Amniotic stem cell (primary cell): ENCODE measurements around the gene PLA2G2E.
A peak's percentile ranks its signal among the peaks of the same experiment; 100 is the strongest.
"Not testable (repeated sequence)": the region's sequence is repeated elsewhere in the genome, so short reads cannot be mapped to it uniquely, and the experiment has no call there.

Source experiments
- DNase-seq: peaks from one replicate; lab custom pipeline; 2025; lab: John Stamatoyannopoulos, UW

The PLA2G2E gene

GRCh38 chr1:19927130-19927421, 3.7 kb upstream of the PLA2G2E start:
- not testable (repeated sequence) for DNase-seq

GRCh38 chr1:19926296-19927129, 3.1 kb upstream of the PLA2G2E start:
- DNase-seq = no peak

GRCh38 chr1:19925342-19926070, 2.1 kb upstream of the PLA2G2E start:
- no peak for DNase-seq

GRCh38 chr1:19923953-19924346, 533 bp upstream of the PLA2G2E start:
- no peak for DNase-seq

DNA sequence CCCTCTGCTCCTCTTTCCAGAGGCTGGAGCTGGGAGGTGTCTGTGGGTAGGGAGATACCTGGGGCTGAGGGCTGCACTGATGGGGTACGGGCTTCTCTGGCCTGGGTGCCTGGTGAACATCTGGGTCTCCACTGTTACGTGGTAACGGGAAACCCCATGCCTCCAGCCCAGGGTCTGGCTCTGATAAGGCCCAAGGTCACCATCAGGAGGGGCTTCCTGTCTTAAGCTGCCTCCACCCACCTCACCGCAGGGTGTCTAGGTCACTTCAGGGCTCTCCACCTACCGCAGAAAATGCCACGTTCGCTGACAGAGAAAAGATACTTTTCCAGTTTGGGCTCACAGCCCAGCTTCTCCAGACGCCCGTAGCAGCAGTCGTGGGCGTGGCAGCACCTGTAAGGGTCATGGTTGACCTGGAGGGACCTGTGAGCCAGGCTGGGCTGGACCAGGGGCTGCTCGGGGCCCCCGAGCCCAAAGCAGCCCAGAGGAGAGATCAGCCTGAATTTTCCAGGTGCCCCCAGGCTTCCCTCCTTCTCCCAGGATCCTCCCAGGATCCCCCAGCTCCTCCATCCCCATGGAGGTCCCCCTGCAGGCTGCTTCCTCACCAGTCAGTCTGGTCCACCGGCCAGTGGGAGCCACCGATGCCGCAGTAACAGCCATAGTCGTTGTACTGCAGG, 1.3 kb downstream of the PLA2G2E start:
- no peak for DNase-seq

- no peak for DNase-seq
Measured at GRCh38 chr1:19921310-19921709, 2.1 kb downstream of the PLA2G2E start.

GRCh38 chr1:19920132-19920710, 3.2 kb downstream of the PLA2G2E start:
- no peak for DNase-seq

GRCh38 chr1:19918057-19918456, 5.4 kb downstream of the PLA2G2E start:
- peak; percentile 63 for DNase-seq

DNA sequence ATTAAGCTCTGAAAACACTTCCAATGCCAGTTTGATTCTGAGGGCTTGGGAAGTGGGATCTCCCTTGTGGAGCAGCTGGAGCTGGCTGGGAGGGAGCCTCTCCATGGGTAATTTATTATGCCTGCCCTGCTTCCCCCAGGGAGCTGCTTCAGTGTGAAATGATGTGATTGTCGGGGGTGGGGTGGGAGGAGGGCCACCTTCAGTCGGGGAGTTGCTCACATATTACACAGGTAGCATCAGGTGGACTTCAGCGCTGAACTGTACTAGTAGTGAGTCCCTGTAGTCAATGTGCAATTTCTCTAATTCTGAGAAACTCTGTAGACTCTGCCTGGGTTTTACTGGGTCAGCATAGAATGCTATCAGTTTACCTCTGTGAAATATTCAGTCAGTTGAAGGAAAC, 12.8 kb downstream of the PLA2G2E start:
- no peak for DNase-seq

GRCh38 chr1:19909971-19910370, 13.4 kb downstream of the PLA2G2E start:
- no peak for DNase-seq

DNA sequence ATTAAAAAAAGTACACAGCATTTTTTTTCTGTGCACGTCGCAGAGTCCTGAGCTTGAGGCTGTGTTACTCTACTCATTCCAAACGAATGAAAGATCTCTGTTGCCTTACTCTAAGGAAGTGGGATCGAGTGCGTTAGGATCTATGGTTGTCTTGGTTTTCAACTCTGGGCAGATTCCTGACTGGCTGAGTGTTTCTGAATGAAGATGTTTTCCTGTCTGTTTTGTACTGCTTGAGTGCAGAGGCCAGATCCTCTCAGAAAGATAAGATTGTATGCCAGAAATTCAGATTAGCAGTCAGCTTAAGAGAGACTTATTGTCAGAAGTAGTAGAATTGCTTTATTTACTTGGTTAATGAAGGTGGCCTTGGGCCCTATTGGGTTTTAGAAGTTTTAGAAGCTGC, 14.0 kb downstream of the PLA2G2E start:
- DNase-seq = no peak

DNA sequence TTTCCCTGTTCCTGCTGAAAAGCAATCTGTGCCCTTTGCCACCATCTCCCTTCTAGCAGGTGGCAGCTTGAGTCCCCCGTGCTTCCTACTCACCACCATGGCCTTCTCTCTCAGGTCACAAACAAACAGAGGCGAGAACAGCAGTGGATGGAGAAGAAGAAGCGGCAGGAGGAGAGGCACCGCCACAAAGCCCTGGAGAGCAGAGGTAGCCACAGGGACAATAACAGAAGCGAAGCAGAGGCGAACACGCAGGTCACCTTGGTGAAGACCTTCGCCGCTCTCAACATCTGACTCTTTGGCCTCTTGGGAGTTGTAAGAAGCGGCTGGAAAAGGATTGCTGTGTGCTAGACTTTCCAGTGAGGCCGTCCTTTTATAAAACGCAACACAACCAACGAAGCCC, 16.0 kb downstream of the PLA2G2E start:
- no peak for DNase-seq

DNA sequence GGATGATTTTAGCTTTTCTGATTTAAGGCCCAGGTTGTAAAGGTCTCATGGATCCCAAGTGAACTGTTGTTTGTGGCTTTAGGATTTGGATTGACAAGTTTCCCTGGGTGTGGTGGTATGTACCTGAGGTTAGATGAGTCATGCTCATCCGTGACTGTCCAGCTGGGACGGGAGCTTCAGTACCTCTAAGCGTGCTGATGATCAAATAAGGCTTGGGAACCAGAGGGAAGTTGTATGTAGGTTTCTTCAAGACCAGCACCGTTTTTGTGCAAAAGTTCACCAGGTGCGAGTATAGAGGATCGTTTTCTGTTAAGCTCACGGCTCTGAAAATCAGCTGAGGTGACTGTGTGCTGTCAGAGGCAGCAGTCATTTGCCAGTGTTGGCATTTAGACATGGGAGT, 19.8 kb downstream of the PLA2G2E start:
- DNase-seq = no peak

- no peak for DNase-seq
Measured at GRCh38 chr1:19901653-19902052, 21.8 kb downstream of the PLA2G2E start.

DNA sequence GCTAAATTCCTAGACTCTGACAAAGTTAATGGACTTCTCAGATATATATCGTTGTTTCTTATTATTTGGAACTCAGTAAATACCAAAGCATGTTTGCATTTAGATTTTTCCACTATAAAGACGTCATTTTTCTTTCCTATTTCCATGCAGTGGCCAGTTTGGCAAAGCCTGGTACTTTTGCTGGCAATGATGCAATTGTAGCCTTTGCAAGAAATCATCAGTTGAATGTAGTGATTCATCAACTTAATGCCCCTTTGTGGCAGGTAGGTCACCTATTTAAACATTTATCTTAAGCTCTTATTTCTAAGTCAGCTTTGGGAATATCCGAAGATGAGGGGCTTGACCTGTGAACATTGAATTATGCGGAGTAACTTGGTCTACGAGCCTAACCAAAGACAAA, 29.2 kb downstream of the PLA2G2E start:
- DNase-seq = no peak

DNA sequence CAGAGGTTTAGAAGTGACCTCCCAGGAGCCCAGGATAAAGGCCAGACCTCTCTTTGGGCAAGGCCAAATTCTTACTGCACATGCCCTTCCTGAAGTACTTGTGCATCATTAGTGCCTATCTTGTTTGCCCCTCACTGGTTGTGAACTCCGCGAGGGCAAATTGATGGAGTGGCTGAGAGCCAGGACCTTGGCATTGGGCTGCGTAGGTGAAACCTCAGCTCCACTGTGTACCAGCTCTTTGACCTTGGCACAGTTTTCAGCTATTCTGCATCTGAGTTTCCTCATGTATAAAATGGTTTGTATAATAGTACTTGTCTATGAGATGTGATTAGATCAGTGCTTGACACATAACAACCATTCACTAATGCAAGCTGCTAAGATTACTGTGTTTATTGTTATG, 29.7 kb downstream of the PLA2G2E start:
- no peak for DNase-seq

- no peak for DNase-seq
Measured at GRCh38 chr1:19892628-19893168, 30.7 kb downstream of the PLA2G2E start.

- no peak for DNase-seq
Measured at GRCh38 chr1:19892129-19892528, 31.3 kb downstream of the PLA2G2E start.

DNA sequence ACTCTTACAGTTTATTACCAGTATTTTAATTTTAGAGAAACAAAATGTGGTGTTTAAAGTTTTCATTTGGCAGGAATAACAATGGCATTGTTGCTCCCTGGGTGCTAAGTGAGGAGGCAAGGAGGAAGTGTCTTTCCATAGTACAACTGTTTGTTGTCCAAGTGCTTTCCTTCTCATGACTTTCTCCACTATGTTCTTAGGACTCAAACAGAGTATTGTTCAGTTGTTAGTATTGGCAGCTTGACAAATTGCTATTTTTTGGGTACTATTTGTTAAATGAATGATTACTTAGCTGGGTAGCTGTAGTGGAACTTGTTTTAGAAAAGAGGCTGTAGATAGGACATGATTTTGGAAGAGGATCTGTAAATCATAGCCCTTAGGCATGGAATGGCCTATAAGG, 33.8 kb downstream of the PLA2G2E start:
- no peak for DNase-seq

DNA sequence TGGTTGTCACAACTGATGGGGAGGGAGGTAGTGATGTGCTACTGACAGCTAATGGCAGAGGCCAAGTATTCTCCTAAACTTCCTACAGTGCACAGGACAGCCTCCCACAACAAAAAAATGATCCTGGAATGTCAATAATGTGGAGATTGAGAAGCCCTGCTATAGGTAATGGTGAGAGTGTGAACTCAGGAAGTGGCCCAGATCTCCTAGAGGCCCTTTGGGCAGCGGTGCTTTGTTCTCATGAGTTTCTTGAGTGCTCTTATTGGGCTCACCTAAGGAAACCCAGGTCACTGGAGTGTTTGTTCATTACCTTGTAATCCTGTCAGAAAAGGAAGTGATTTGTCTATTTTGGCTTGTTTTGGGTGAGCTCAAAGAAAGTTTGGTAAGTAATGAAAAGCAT, 35.3 kb downstream of the PLA2G2E start:
- DNase-seq = no peak

- no peak for DNase-seq
Measured at GRCh38 chr1:19885821-19886220, 37.6 kb downstream of the PLA2G2E start.

GRCh38 chr1:19884312-19884711, 39.1 kb downstream of the PLA2G2E start:
- no peak for DNase-seq
